OCI-LY7 (cell line): ENCODE data around the gene RPL39L. TPM values are rescaled to one million over a fixed set of nuclear protein-coding genes. Genes with fewer than 3 reads are reported as not detected.

ENCODE experiments used
- BruUV-seq: library from RNA; stranded (reverse); fragments of 400-500 nt; replicated peaks from 2 replicates; lab custom pipeline; 2021; lab: Mats Ljungman, UMichigan
- CTCF ChIA-PET: fragments of 300-600 bp; sonication (Branson Sonifier 250); formaldehyde crosslinking; loops from one replicate; lab custom pipeline; 2022; ENCODE audit warnings: antibody characterized with exemption; ENCODE audit not compliant: unreplicated experiment; lab: Charles Lee
- POLR2A ChIA-PET: fragments of 300-600 bp; sonication (Branson Sonifier 250); formaldehyde crosslinking; loops from one replicate; lab custom pipeline; 2022; ENCODE audit warnings: antibody characterized with exemption; lab: Charles Lee
- DNase-seq: peaks from one replicate; pipeline ENCODE4 v3.0.0-alpha.2; 2015; ENCODE audit warnings: low spot score
- H2AFZ ChIP-seq: fragments of 200-600 bp; sonication (generic), shearing (Covaris generic); 2 replicates; pipeline ENCODE4 v1.6.1; 2014; ENCODE audit warnings: mild to moderate bottlenecking, antibody characterized with exemption, low read length, moderate library complexity
- H3K27ac ChIP-seq: fragments of 200-600 bp; sonication (generic); 2 replicates; pipeline ENCODE4 v1.5.1; 2014; ENCODE audit warnings: mixed run types, low read depth, mild to moderate bottlenecking, moderate library complexity, low read length, inconsistent platforms; ENCODE audit not compliant: poor library complexity, severe bottlenecking
- H3K36me3 ChIP-seq: fragments of 200-600 bp; sonication (generic); 2 replicates; pipeline ENCODE4 v1.6.1; 2014; ENCODE audit warnings: mild to moderate bottlenecking, antibody characterized with exemption, low read length, moderate library complexity, mixed read lengths; ENCODE audit not compliant: insufficient read depth
- H3K4me1 ChIP-seq: fragments of 200-600 bp; sonication (generic); 2 replicates; pipeline ENCODE4 v1.5.1; 2014; ENCODE audit warnings: mild to moderate bottlenecking, low read length; ENCODE audit not compliant: insufficient read depth, poor library complexity, severe bottlenecking
- H3K4me2 ChIP-seq: fragments of 200-600 bp; sonication (generic); 2 replicates; pipeline ENCODE4 v1.6.1; 2014; ENCODE audit warnings: mild to moderate bottlenecking, low read length
- H3K4me3 ChIP-seq: fragments of 200-600 bp; sonication (generic); 2 replicates; pipeline ENCODE4 v1.5.1; 2014; ENCODE audit warnings: mild to moderate bottlenecking, low read depth, low read length; ENCODE audit not compliant: poor library complexity, severe bottlenecking
- H3K79me2 ChIP-seq: fragments of 200-600 bp; sonication (generic); 2 replicates; pipeline ENCODE4 v1.6.1; 2016; ENCODE audit warnings: low read depth, mild to moderate bottlenecking, low read length, moderate library complexity, mixed read lengths; ENCODE audit not compliant: insufficient read depth
- H3K9me2 ChIP-seq: fragments of 200-600 bp; sonication (generic); 2 replicates; pipeline ENCODE4 v1.6.1; 2016; ENCODE audit warnings: mild to moderate bottlenecking, low read length, mixed read lengths; ENCODE audit not compliant: insufficient read depth
- H3K9me3 ChIP-seq: fragments of 200-600 bp; sonication (generic); 2 replicates; pipeline ENCODE4 v1.6.1; 2014; ENCODE audit warnings: mild to moderate bottlenecking, mixed run types, low read length, mixed read lengths
- H4K20me1 ChIP-seq: fragments of 200-600 bp; sonication (generic); 2 replicates; pipeline ENCODE4 v1.6.1; 2014; ENCODE audit warnings: mild to moderate bottlenecking, antibody characterized with exemption, low read length, moderate library complexity, mixed read lengths; ENCODE audit not compliant: insufficient read depth
- CTCF ChIP-seq: fragments of 200-600 bp; sonication (generic); conservative IDR thresholded peaks from 2 replicates; pipeline ENCODE4 v1.5.1; 2014; ENCODE audit warnings: mild to moderate bottlenecking, antibody characterized with exemption, low read length, moderate library complexity, mixed read lengths
- EZH2phosphoT487 ChIP-seq: fragments of 200-600 bp; sonication (generic); IDR thresholded peaks from 2 replicates; pipeline ENCODE4 v1.6.1; 2018; ENCODE audit warnings: low read depth, borderline replicate concordance, mild to moderate bottlenecking, mixed run types, antibody characterized with exemption, low read length, moderate library complexity, mixed read lengths
- intact Hi-C: fragments of 100-400 bp; cut with micrococcal nuclease; formaldehyde crosslinking; loops from one replicate; pipeline ENCODE4 v1.10.0; 2022; ENCODE audit not compliant: unreplicated experiment
- total RNA-seq, 2 experiments: library from RNA; depleted of rRNA in 1 of 2; stranded (reverse); fragments of >200 nt in 1 of 2; shearing (Covaris generic) in 1 of 2; gene quantifications; 2 replicates each; pipeline ENCODE4 v1.2.3, GENCODE V29; 2014 to 2022

Gene RPL39L
- total RNA-seq, 2 experiments from 2014 or later, result 46.5 to 79.2 TPM

DNA sequence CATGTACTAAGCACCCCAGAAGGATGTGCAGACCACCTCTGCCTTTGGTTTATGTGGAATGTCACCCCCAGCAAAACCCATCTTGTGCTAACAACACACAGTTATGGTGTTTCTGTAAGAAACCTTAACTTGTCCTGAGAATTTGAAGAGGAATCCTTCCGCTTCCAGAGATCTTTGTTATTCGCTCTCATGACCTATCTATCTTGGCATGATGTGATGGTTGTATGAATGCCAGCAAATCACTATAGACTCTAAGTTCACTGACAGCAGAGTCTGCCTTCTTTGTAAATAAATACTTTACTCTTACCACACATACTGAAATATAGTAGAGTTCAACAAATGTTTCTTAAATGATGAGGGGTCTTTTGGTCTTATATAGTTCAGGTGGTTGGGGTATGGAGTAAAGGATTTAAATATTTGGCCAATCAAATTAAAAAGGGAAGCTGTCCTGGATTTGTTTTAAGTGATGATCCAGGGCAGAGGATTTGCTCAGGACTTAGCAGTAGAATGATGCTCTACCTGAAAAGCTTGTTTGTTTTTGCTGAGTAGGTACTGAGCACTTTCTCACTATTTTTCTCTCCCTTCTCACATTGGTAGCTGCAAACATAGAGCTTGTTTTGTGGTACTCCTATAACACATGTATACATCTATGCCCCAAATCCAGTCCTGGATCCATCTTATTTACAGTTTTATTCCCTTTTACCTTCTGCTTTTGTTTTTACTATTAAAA, 30.1 kb upstream of the RPL39L start:
- Histone ChIP-seq H3K9me2 (no peaks in the 10 kb centered on the region), H3K4me3 (no peak overlapping the region), H4K20me1 (no peaks in the 10 kb centered on the region), H3K4me1 (no peaks in the 10 kb centered on the region), H3K4me2 (no peak overlapping the region), H3K9me3 (no peaks in the 10 kb centered on the region), H3K79me2 (no peaks in the 10 kb centered on the region), H3K27ac (no peak overlapping the region), H2AFZ (no peak overlapping the region), H3K36me3 (no peaks in the 10 kb centered on the region)
- CTCF ChIA-PET, result no interaction called here
- POLR2A ChIA-PET, result interaction anchor here (0.9 kb wide), 1 partner anchor 10 kb away, joined by 3 read pairs; no protein-coding TSS in a partner anchor
- no peak for TF ChIP-seq EZH2phosphoT487
- no peak for TF ChIP-seq CTCF
- intact Hi-C loops, result loop anchor here (2.0 to 5.0 kb wide), 2 partner anchors 41 to 552 kb away; no protein-coding TSS in a partner anchor
- DNase-seq, result no peak
- no TSS peak for BruUV-seq

- intact Hi-C loops, result loop anchor here (2.0 to 5.0 kb wide), 2 partner anchors 43 to 550 kb away; no protein-coding TSS in a partner anchor
- BruUV-seq, result no TSS peak
Measured at GRCh38 chr3:187167777-187168176, 28.5 kb upstream of the RPL39L start.

More at GRCh38 chr3:187167777-187168176, 28.5 kb upstream of the RPL39L start:
- Histone ChIP-seq H3K4me3 (no peak overlapping the region), H3K9me2 (no peaks in the 10 kb centered on the region), H3K9me3 (no peaks in the 10 kb centered on the region), H3K4me1 (no peaks in the 10 kb centered on the region), H3K36me3 (no peaks in the 10 kb centered on the region), H4K20me1 (no peaks in the 10 kb centered on the region), H3K4me2 (no peak overlapping the region), H3K27ac (no peak overlapping the region), H3K79me2 (no peaks in the 10 kb centered on the region), H2AFZ (no peak overlapping the region)
- DNase-seq, result no peak
- ChIA-PET POLR2A (interaction anchor here (0.6 kb wide), 1 partner anchor 98 kb away, joined by 3 read pairs; no protein-coding TSS in a partner anchor), CTCF (no interaction called here)
- no peak for TF ChIP-seq EZH2phosphoT487
- no peak for TF ChIP-seq CTCF
